Measurements from ENCODE around the gene HLA-DPB1.

The HLA-DPB1 gene

GRCh38 chr6:33069021-33069738 lies 6.6 kb upstream of the HLA-DPB1 start:
- FAIRE-seq = peak; percentile 78
- TF ChIP-seq POLR2AphosphoS5 (IDR thresholded peaks at IDR 0.05; ENCODE audit: low read depth, low read length) = no peak; the same call in 1 of the 2 replicates
- TF ChIP-seq POLR2A (IDR thresholded peaks at IDR 0.05; ENCODE audit: low read depth, low read length) = peak; percentile 60; the same call in 1 of the 2 replicates
- DNase-seq (ENCODE audit: insufficient read length, low spot score) = no peak

DNA sequence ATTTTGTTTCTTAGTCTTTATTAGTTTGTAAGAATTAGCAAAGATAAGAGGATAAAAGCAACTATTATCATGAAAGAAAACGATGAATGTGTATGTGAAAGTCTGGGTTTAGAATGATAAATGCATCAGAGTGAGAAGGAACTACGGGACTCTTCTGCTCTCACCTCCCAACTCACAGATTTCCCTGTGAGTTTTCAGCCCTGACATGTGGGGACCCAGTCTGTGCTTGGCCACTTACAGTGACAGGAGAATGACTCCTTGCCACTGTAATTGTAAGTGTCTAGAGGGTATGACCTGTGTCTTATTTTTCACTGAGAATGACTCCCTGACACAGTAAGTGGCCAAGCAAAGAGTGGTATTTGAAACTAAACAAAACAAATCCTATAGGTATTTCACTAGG lies 4.9 kb upstream of the HLA-DPB1 start:
- FAIRE-seq (peak; percentile 74), DNase-seq (ENCODE audit: insufficient read length, low spot score) (no peak)
- TF ChIP-seq POU2F2 (IDR thresholded peaks at IDR 0.05; ENCODE audit: low read depth, low read length) (no peak), SPI1 (IDR thresholded peaks at IDR 0.05; ENCODE audit: low read depth, low read length) (no peak), POLR2AphosphoS5 (IDR thresholded peaks at IDR 0.05; ENCODE audit: low read depth, low read length) (0 out of 2 replicates have a peak, but pooled peaks have one; percentile 31), TAF1 (IDR thresholded peaks at IDR 0.05; ENCODE audit: low read depth, low read length) (no peak), POLR2A (IDR thresholded peaks at IDR 0.05; ENCODE audit: low read depth, low read length) (peak; percentile 60; the same call in 1 of the 2 replicates), PAX5 (IDR thresholded peaks at IDR 0.05; ENCODE audit: insufficient read depth, low read length, severe bottlenecking) (no peak)

GRCh38 chr6:33071569-33071968 lies 4.2 kb upstream of the HLA-DPB1 start:
- DNase-seq (ENCODE audit: insufficient read length, low spot score) = no peak
- peak; percentile 79 for FAIRE-seq
- no peak for TF ChIP-seq POLR2A (IDR thresholded peaks at IDR 0.05; ENCODE audit: low read depth, low read length)
- no peak for TF ChIP-seq POLR2AphosphoS5 (IDR thresholded peaks at IDR 0.05; ENCODE audit: low read depth, low read length)
- TF ChIP-seq SPI1 (IDR thresholded peaks at IDR 0.05; ENCODE audit: low read depth, low read length) = no peak
- no peak for TF ChIP-seq TAF1 (IDR thresholded peaks at IDR 0.05; ENCODE audit: low read depth, low read length)

DNA sequence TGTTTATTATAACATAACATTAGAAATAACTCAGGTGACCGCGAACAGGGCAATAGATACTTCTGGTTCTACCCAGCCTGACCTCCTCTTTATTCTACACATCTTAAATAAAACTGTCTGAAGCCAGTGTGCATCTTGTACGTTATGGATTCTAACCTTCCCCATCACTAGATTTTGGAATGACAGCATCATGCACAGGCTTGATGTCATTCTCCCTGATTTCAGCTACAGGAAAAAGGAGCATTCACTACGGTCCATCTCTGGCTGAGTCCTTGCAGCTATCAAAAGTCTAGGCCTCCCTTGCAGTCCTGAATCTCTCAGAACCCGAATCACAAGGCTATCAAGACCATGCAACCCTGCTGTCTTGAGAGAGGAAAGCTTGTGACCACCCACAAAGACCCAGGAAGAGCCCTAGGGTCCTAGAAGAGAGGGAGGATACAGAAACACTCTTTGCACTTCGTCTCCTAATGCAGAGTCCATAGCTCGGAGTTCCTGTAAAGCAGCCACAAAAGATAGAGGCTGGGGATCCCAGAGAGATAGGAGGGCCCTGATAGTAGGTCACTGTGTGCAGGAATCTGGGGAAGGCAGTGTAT lies 3.2 kb upstream of the HLA-DPB1 start:
- TF ChIP-seq POLR2AphosphoS5 (IDR thresholded peaks at IDR 0.05; ENCODE audit: low read depth, low read length) (peak; percentile 41), POLR2A (IDR thresholded peaks at IDR 0.05; ENCODE audit: low read depth, low read length) (peak; percentile 73; the same call in 1 of the 2 replicates), SPI1 (IDR thresholded peaks at IDR 0.05; ENCODE audit: low read depth, low read length) (no peak)
- peak; percentile 72 for FAIRE-seq
- no peak for DNase-seq (ENCODE audit: insufficient read length, low spot score)

DNA sequence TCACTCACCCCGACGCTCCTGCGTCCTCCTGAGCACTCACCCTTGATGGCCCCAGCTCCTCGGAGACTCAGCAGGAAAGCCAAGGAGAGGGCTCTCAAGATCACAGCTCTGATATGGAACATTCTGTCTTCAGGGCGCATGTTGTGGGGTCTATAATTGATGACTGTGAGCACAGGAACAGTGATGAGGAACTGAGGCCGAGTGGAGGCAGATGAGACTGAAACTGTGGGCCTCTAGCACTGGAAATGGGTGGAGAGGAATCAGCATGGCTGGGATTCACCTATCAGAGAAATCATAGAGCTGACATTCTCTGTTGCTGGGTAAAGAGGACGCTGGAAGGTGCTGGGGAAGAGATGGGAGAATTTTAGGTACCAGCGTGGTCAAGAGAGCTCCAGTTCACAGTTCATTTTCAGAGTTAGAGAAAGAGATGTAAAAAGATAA lies 2.3 kb upstream of the HLA-DPB1 start, which contains the start of gene HLA-DPA1:
TSS of gene HLA-DPA1 (minus strand) at position 219 of the 441 bp plus-strand sequence.
- peak; percentile 42 for DNase-seq (ENCODE audit: insufficient read length, low spot score)
- FAIRE-seq = peak; percentile 93
- TF ChIP-seq POU2F2 (IDR thresholded peaks at IDR 0.05; ENCODE audit: low read depth, low read length) = peak; percentile 91
- TF ChIP-seq POLR2A (IDR thresholded peaks at IDR 0.05; ENCODE audit: low read depth, low read length) = peak; percentile 100
- TF ChIP-seq TAF1 (IDR thresholded peaks at IDR 0.05; ENCODE audit: low read depth, low read length) = peak; percentile 100
- TF ChIP-seq POLR2AphosphoS5 (IDR thresholded peaks at IDR 0.05; ENCODE audit: low read depth, low read length) = peak; percentile 99
- TF ChIP-seq SPI1 (IDR thresholded peaks at IDR 0.05; ENCODE audit: low read depth, low read length) = peak; percentile 82
- no peak for TF ChIP-seq PAX5 (IDR thresholded peaks at IDR 0.05; ENCODE audit: insufficient read depth, low read length, severe bottlenecking)

- FAIRE-seq = no peak
- TF ChIP-seq PAX5 (IDR thresholded peaks at IDR 0.05; ENCODE audit: insufficient read depth, low read length, severe bottlenecking) (no peak), TAF1 (IDR thresholded peaks at IDR 0.05; ENCODE audit: low read depth, low read length) (no peak), POLR2AphosphoS5 (IDR thresholded peaks at IDR 0.05; ENCODE audit: low read depth, low read length) (no peak), SPI1 (IDR thresholded peaks at IDR 0.05; ENCODE audit: low read depth, low read length) (no peak), POU2F2 (IDR thresholded peaks at IDR 0.05; ENCODE audit: low read depth, low read length) (no peak)
Measured at GRCh38 chr6:33075208-33075567, 602 bp upstream of the HLA-DPB1 start.

GRCh38 chr6:33076406-33076934 lies 680 bp downstream of the HLA-DPB1 start:
- peak; percentile 78 for FAIRE-seq
- DNase-seq (ENCODE audit: insufficient read length, low spot score) = no peak
- TF ChIP-seq SPI1 (IDR thresholded peaks at IDR 0.05; ENCODE audit: low read depth, low read length) (no peak), POLR2A (IDR thresholded peaks at IDR 0.05; ENCODE audit: low read depth, low read length) (no peak), PAX5 (IDR thresholded peaks at IDR 0.05; ENCODE audit: insufficient read depth, low read length, severe bottlenecking) (no peak), POU2F2 (IDR thresholded peaks at IDR 0.05; ENCODE audit: low read depth, low read length) (0 out of 2 replicates have a peak, but pooled peaks have one; percentile 50), POLR2AphosphoS5 (IDR thresholded peaks at IDR 0.05; ENCODE audit: low read depth, low read length) (peak; percentile 69; the same call in 1 of the 2 replicates)

More at GRCh38 chr6:33075208-33075567, 602 bp upstream of the HLA-DPB1 start:
- no peak for DNase-seq (ENCODE audit: insufficient read length, low spot score)

DNA sequence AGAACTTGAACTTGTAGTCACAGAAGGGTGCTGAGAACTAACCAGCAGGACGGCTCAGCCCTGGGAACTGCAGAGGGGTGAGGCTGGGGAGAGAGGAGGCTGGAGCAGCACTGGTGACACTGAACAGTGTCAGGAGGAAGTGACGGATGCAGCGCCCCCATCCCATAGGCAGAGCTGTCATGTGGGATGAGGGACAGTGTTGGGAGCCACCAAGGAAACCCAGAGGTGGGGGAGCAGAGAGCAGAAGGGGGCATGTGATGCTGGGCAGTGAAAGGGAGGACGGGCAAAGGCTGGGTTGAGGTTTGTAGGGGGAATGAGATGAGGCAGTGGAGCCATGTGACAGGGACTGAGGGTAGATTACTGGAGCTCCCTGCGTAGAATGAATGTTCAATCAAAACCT lies 2.1 kb downstream of the HLA-DPB1 start:
- FAIRE-seq = peak; percentile 58
- TF ChIP-seq PAX5 (IDR thresholded peaks at IDR 0.05; ENCODE audit: insufficient read depth, low read length, severe bottlenecking) = no peak
- TF ChIP-seq POLR2A (IDR thresholded peaks at IDR 0.05; ENCODE audit: low read depth, low read length) = peak; percentile 70
- TF ChIP-seq SPI1 (IDR thresholded peaks at IDR 0.05; ENCODE audit: low read depth, low read length) = 0 out of 2 replicates have a peak, but pooled peaks have one; percentile 22
- TF ChIP-seq POLR2AphosphoS5 (IDR thresholded peaks at IDR 0.05; ENCODE audit: low read depth, low read length) = peak; percentile 77
- 0 out of 2 replicates have a peak, but pooled peaks have one; percentile 23 for TF ChIP-seq POU2F2 (IDR thresholded peaks at IDR 0.05; ENCODE audit: low read depth, low read length)
- no peak for DNase-seq (ENCODE audit: insufficient read length, low spot score)

GRCh38 chr6:33078442-33078841 lies 2.7 kb downstream of the HLA-DPB1 start:
- FAIRE-seq (no peak), DNase-seq (ENCODE audit: insufficient read length, low spot score) (no peak)
- TF ChIP-seq POLR2AphosphoS5 (IDR thresholded peaks at IDR 0.05; ENCODE audit: low read depth, low read length) (no peak), POU2F2 (IDR thresholded peaks at IDR 0.05; ENCODE audit: low read depth, low read length) (no peak), PAX5 (IDR thresholded peaks at IDR 0.05; ENCODE audit: insufficient read depth, low read length, severe bottlenecking) (no peak), POLR2A (IDR thresholded peaks at IDR 0.05; ENCODE audit: low read depth, low read length) (no peak), TAF1 (IDR thresholded peaks at IDR 0.05; ENCODE audit: low read depth, low read length) (no peak), SPI1 (IDR thresholded peaks at IDR 0.05; ENCODE audit: low read depth, low read length) (no peak)
